Measurements from ENCODE around the gene KIF26B.

The KIF26B gene

DNA sequence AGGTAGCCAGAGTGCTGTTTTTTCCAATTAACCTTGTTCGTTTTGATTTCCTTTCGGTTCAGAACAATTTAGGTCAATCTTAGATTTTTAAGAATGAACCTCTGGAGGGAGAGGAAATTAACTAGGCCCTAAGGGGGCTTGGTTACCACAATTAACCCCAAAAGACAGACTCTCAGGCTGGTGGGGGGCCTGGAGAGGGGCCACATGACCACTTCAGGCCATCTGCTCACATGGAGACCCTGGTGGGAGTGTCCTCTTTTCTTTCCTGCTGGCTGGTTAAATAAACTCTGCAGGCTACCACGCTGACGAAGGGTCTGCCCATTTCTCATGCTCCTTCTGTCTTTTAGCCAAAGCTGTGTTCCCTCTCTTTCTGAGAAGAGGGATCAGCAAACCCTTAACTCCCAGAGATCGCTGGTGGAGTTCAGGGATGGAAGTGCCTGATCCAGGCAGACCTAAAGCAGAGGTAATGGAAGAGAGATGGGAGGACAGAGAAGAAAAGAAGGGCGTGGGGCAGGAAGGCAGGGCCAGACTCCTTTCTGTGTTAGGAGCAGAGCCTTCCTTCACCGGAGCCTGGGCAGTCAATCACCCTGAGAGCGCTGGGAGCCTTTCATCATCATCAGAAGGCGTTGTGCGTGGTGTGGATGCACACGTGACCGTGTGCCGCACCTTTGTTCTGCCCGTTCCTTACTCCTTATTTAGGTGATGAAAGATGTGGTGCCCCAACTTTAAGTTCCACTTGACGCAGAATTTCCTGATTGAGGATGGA, 58.5 kb downstream of the KIF26B start:
- no peak for DNase-seq (ENCODE audit: insufficient read length, low spot score)
- TF ChIP-seq, protein P1, sequence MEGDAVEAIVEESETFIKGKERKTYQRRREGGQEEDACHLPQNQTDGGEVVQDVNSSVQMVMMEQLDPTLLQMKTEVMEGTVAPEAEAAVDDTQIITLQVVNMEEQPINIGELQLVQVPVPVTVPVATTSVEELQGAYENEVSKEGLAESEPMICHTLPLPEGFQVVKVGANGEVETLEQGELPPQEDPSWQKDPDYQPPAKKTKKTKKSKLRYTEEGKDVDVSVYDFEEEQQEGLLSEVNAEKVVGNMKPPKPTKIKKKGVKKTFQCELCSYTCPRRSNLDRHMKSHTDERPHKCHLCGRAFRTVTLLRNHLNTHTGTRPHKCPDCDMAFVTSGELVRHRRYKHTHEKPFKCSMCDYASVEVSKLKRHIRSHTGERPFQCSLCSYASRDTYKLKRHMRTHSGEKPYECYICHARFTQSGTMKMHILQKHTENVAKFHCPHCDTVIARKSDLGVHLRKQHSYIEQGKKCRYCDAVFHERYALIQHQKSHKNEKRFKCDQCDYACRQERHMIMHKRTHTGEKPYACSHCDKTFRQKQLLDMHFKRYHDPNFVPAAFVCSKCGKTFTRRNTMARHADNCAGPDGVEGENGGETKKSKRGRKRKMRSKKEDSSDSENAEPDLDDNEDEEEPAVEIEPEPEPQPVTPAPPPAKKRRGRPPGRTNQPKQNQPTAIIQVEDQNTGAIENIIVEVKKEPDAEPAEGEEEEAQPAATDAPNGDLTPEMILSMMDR (IDR thresholded peaks at IDR 0.05; ENCODE audit: insufficient read depth, missing control alignments), result no peak
- no peak for FAIRE-seq

DNA sequence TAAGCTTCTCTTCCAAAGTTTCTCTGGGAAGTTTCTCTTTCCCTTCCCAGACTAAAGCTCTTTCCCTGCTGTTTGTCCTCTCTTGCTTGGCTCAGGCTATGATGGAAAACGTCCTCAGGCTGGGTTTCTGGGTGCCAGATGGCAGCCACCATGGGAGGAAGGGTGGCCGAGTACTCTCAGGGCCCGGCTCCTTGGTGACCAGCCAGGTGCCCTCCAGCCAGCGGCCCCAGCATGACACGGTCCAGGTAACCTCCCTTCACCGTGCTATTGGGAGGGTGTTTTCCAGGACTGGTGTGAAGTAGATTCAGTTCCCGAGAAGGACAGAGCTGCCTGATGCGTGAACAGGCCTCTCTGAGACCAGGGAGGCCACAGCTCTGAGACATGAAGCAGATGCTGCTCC, 60.3 kb downstream of the KIF26B start:
- FAIRE-seq, result no peak
- no peak for DNase-seq (ENCODE audit: insufficient read length, low spot score)
- TF ChIP-seq, protein P1 (IDR thresholded peaks at IDR 0.05; ENCODE audit: insufficient read depth, missing control alignments), result no peak

DNA sequence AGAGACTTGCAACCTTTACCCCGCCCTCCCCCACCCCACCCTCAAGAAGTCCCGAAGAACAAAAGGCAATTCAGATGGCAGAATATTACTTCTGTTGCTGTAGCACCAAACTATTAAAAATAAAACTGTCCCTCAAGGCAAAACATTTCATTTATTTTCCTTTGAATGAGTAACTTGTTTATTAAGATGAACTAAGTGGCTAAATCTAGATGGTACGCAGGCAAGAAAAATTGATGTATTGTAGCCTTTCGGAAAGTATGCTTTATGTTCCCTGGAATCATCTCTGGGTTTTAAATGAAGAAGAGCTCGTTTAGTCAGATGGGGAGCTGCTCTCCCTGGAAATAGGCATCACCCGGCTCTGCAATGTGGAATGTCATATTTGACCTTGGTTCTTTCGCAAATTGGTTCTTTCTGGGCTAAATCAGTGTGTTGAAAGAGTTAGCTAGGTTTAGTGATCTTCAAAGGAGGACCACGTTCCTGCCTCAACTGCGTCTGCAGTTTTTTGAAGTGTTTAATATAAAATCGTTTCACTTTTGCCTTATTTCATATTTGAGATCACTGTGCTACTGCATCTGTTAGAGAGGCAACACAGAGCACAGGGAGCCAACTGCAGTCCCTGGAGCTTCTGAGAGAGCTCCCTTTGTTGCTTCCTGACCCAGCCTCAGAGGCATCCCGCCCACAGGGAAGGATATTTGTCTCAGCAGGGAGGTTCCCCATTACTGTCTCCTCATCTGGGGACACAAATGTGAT, 61.8 kb downstream of the KIF26B start:
- TF ChIP-seq, protein P1 (IDR thresholded peaks at IDR 0.05; ENCODE audit: insufficient read depth, missing control alignments), result no peak
- DNase-seq (ENCODE audit: insufficient read length, low spot score) (no peak), FAIRE-seq (no peak)

DNA sequence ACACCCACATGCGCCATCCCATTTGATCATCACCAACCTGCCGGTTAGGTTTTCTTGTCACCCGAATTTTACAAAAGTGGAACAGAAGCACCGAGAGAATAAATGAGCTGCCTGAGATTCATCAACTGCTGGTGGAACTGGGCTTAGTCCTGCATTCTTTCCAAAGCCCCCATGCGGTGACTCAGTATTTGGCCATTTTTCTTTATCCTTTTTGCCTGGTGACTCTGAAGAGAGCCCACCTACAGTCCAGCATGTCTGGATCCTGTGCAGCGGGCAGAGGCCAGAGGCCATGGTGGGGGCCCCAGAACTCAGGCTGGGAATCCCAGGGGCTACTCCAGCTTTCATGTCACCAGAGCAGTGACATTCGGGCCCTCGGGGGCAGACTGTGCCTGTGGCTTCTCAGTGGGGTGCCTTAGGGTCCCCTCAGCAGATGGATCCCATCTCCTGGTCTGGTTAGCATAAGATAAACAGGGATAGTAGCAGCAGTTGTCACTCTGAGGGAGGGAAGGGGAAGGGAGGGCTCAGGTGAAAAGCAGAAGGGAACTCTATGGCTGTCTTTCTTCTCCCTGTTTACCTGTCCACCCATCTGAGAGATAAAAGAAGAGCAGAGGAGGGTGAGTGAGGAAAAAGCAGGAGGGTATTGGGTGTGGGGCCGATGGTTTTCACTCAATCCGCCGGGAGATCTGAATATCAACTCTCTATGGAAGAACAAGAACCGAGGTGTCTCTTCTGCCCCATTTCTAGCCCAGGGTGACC, 63.2 kb downstream of the KIF26B start:
- DNase-seq (ENCODE audit: insufficient read length, low spot score) (no peak), FAIRE-seq (no peak)
- TF ChIP-seq, protein P1 (IDR thresholded peaks at IDR 0.05; ENCODE audit: insufficient read depth, missing control alignments), result no peak

DNA sequence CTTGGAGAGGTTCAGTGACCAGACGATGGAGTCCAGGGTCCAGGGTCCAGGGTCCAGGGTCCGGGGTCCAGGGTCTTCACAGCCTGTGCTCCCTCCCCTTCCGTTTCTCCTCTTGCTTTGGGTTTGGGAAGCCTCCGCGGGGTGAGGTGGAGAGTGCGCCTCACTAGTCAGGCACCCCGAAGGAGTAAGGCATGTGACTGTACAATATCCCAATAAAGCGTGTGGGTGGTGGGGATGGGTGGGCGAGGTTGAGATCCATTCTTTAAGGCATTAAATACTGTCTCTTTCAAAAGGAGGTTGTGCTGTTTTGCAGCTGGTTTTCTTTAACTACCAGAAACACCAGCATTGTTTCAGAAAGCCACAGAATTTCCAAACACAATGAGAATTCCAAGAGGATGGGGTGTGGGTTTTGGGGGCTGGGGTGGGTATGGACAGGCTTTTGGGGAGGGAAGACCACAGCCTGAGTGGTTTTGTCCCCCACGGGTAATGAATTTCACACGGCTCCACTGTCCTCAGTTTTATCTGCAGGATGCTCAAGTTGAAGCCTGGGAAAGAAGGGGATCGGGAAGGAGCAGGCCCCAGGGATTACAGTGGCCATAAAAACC, 65.7 kb downstream of the KIF26B start:
- TF ChIP-seq, protein P1 (IDR thresholded peaks at IDR 0.05; ENCODE audit: insufficient read depth, missing control alignments), result no peak
- DNase-seq (ENCODE audit: insufficient read length, low spot score) (no peak), FAIRE-seq (no peak)

DNA sequence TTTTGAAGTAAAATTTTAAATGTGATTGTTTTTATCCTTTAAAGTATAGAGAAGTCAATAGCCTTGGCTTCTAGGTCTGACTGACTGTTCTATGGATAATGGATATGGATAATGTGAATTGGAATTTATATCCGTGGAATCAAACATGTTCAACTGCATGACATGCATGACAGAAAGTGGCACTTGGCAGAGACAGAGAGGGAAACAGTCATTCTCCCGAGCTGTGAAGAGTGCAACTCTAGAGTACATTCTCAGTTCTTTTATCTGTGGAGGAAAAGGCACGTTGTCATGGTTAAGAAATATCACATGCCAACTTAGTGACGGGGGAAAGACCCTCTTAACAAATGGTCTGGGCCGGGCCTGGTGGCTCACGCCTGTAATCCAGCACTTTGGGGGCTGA, 67.0 kb downstream of the KIF26B start:
- FAIRE-seq (no peak), DNase-seq (ENCODE audit: insufficient read length, low spot score) (no peak)
- TF ChIP-seq, protein P1 (IDR thresholded peaks at IDR 0.05; ENCODE audit: insufficient read depth, missing control alignments), result no peak
